ENCODE results near the gene NMNAT2. TPM values are rescaled to one million over a fixed set of nuclear protein-coding genes. Genes with fewer than 3 reads are reported as not detected.
A peak's percentile ranks its signal among the peaks of the same experiment; 100 is the strongest.

Gene NMNAT2
- total RNA-seq, 1 donor from 2014 or later = 5.3 TPM

- no peak for DNase-seq (ENCODE audit: low read depth)
Observed at GRCh38 chr1:183218027-183218618, 200.1 kb downstream of the NMNAT2 start.

- no peak for DNase-seq (ENCODE audit: low read depth)
Observed at GRCh38 chr1:183215936-183216335, 202.2 kb downstream of the NMNAT2 start.

- DNase-seq (ENCODE audit: low read depth) = peak; percentile 56
Observed at GRCh38 chr1:183215076-183215720, 203.0 kb downstream of the NMNAT2 start.

DNA sequence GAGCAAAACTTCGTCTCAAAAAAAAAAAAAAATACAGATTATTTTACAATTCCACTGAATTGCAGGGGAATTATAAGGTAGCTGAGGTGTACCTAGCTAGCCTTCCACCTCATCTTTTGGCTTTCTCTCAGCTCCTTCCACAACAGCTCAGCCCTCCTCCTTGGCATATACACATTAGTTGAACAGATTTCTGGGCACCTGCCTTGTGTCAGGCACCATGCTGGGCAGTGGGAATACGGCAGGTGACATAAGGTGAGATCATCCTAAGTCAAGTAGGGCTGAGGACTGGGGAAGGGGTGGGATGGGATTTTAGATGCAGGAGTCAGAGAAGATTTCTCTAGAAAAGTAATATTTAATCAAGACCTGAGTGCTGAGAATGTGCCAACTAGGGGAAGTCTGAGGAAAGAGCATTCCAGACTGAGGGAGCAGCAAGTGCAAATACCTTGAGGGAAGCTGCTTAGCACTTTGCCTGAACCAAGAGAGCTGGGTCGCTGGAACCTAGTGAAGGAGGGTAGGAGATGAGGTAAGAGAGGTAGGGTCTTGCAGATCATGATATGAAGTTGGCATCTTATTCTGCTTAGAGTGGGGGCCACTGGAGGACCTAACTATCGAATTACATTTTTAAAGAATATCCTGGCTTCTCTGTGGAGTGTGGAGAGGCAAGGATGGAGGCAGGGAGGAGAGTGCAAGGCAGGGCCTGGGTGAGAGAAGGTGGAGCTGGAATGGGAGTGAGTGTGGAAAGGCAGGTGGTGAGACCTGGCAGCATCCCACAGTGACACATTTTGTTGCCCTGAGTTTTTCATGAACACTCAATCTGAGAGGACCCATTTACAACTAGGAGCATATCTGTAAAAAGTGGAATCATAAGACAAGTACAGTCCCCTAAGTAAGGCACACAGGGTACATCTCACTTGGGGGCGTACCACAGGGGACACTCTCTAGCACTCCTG, 203.9 kb downstream of the NMNAT2 start:
- DNase-seq (ENCODE audit: low read depth) = no peak

GRCh38 chr1:183212870-183213269, 205.3 kb downstream of the NMNAT2 start:
- DNase-seq (ENCODE audit: low read depth) = no peak

DNA sequence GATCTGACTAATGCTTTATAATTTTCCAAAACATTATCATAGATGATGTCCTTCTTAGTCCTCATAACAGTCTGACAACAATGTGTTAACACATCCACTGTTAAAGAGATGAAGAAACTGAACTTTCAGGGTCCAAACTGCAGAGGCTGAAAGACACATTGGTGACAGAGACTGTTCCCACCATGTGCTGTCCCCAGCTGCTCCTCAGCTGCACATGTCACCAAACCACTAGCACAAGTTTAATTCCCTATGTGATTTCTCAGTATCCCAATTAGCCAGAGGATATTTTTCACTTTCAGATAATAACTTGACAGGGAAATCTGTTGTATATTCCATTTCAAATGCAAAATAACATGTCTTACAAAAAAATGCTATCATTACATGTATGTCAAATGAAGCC, 207.5 kb downstream of the NMNAT2 start:
- DNase-seq (ENCODE audit: low read depth) = peak; percentile 75

DNA sequence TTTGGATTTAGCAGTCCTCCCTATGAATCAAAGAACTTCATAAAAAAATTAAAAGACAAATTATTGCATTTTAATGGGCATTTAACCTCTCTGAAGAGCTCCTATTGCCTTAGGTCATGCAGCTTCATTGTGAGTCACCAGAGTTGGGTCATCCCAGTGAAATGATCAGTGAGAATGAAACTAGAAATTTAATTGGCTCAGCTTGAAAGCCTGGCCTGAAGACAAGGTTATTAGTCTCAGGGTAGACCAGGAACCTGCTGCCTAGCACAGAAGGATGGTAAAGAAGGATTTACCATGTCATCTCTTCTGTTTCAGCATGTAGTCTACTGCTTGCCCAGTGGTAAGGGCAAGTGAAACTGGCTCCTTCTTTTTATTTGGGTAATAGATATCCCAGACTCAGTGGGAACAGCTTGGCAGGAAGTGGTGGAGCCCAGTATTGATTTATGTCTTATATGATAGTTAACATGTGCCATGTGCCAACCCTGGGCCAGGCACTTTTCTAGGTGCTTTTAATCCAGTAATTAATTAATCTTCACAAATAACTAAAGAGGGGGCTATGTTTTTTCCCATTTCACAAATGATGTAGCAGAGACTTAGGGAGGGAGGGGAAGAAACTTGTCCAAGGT, 208.5 kb downstream of the NMNAT2 start:
- peak; percentile 78 for DNase-seq (ENCODE audit: low read depth)

GRCh38 chr1:183206538-183207122, 211.6 kb downstream of the NMNAT2 start:
- no peak for DNase-seq (ENCODE audit: low read depth)

DNA sequence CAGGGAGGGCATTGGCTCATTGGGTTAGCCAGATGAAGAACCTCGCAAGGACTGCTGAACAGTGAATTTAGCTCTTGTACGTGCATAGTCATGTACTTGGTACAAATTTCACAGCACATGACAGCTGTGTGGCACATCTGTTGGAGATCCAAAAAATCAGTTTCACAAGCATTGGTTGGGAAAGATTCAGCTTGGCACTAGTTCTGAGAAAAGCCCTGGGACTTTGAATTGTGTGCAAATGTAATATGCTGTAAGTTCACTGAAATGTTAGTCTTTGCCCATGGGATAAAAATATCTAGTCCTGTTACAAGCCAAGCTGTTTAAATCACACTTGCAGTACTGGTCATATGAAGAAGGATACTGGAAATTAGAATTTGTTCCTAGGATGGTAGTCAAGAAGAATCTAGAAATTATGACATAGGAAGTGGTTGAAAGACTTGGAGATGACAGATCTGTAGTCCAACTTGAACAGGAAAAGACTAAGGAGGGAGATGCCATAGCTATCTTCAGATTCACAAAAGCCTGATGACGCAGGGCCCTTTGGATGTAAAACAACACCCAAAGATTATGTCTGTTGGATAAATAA, 212.9 kb downstream of the NMNAT2 start:
- peak; percentile 73 for DNase-seq (ENCODE audit: low read depth)

- no peak for DNase-seq (ENCODE audit: low read depth)
Observed at GRCh38 chr1:183203094-183203493, 215.1 kb downstream of the NMNAT2 start.

GRCh38 chr1:183200451-183200850, 217.7 kb downstream of the NMNAT2 start:
- no peak for DNase-seq (ENCODE audit: low read depth)

DNA sequence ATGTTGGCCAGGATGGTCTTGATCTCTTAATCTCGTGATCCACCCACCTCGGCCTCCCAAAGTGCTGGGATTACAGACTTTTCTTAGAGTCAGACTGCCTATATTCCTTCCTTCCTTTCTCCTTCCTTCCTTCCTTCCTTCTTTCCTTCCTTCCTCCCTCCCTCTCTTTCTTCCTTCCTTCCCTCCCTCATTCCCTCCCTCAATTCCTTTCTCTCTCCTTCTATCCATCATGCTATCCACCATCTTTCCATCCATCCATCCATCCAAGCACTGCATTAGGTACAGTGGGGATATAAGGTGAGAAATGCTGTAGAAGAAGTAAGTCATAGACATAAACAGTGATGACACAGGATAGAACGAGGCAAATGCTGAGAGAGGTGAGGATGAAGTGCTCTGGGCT, 218.9 kb downstream of the NMNAT2 start:
- DNase-seq (ENCODE audit: low read depth) = no peak

GRCh38 chr1:183198463-183198862, 219.7 kb downstream of the NMNAT2 start:
- no peak for DNase-seq (ENCODE audit: low read depth)

Other genes starting within 250 kb of the NMNAT2 start
- 1.7 and 2.3 TPM in 2 replicates for gene LAMC2, start 232.1 kb downstream of the NMNAT2 start, total RNA-seq
- 20.0 and 24.0 TPM in 2 replicates for gene SMG7, start 54.1 kb upstream of the NMNAT2 start, total RNA-seq
- gene NCF2, start 172.1 kb upstream of the NMNAT2 start, total RNA-seq = 0.10 TPM in 1 of 2 replicates, not detected in the other
- gene ARPC5, start 217.4 kb upstream of the NMNAT2 start, total RNA-seq = 74.5 and 76.0 TPM in 2 replicates
- gene APOBEC4, start 234.9 kb upstream of the NMNAT2 start, total RNA-seq = not detected in 2 replicates